Spleen (tissue), 11 donors: ENCODE data around the gene PDXK. TPM values are rescaled to one million over a fixed set of nuclear protein-coding genes. Genes with fewer than 3 reads are reported as not detected.

Experiments used
- DNase-seq: peaks from one replicate; pipeline ENCODE4 v3.0.0-alpha.2; 2020
- H3K27ac ChIP-seq, 8 donors: fragments of 200-600 bp; sonication (generic) in 7 of 8; 1 replicate in 4 of 8; 2 replicates in 4 of 8; pipeline versions ENCODE4 v1.5.0 to v1.8.0; 2016 to 2021; ENCODE audit warnings: inconsistent platforms in 4 of 8, mild to moderate bottlenecking in 4 of 8, moderate library complexity in 1 of 8
- H3K27me3 ChIP-seq, 7 donors: fragments of 200-600 bp; sonication (generic) in 6 of 7; replicated peaks in 1 of 7; 1 replicate in 4 of 7; 2 replicates in 3 of 7; pipeline versions ENCODE4 v1.5.0 to v1.8.0; 2016 to 2021; ENCODE audit warnings: inconsistent platforms in 3 of 7, mild to moderate bottlenecking in 1 of 7
- H3K36me3 ChIP-seq, 6 donors: fragments of 200-600 bp; sonication (generic) in 5 of 6; 1 replicate in 4 of 6; 2 replicates in 2 of 6; pipeline versions ENCODE4 v1.5.0 to v1.8.0; 2016 to 2021; ENCODE audit warnings: inconsistent platforms in 2 of 6
- H3K4me1 ChIP-seq, 6 donors: fragments of 200-600 bp; sonication (generic) in 5 of 6; 1 replicate in 3 of 6; 2 replicates in 3 of 6; pipeline versions ENCODE4 v1.5.0 to v1.8.0; 2016 to 2021; ENCODE audit warnings: inconsistent platforms in 3 of 6
- H3K4me3 ChIP-seq, 8 donors: fragments of 200-600 bp; sonication (generic) in 7 of 8; 1 replicate in 4 of 8; 2 replicates in 4 of 8; pipeline versions ENCODE4 v1.5.0 to v1.8.0; 2016 to 2021; ENCODE audit warnings: inconsistent platforms in 4 of 8, mild to moderate bottlenecking in 4 of 8, moderate library complexity in 2 of 8
- H3K9me3 ChIP-seq, 8 donors: fragments of 200-600 bp; sonication (generic) in 7 of 8; 1 replicate in 4 of 8; 2 replicates in 4 of 8; pipeline versions ENCODE4 v1.5.0 to v1.8.0; 2016 to 2021; ENCODE audit warnings: inconsistent platforms in 4 of 8
- CTCF ChIP-seq, 11 experiments: fragments of 200-600 bp in 7 of 11; fragments of 450-650 bp in 4 of 11; sonication (generic) in 4 of 11; IDR thresholded peaks in 8 of 11; conservative IDR thresholded peaks in 3 of 11; 1 replicate in 7 of 11; 2 replicates in 4 of 11; pipeline versions ENCODE4 v1.4.0 to v1.8.0; 2016 to 2021; ENCODE audit warnings: antibody characterized with exemption in 11 of 11, inconsistent platforms in 4 of 11, mild to moderate bottlenecking in 1 of 11
- POLR2A ChIP-seq, 3 donors: fragments of 450-650 bp; IDR thresholded peaks; one replicate each; pipeline ENCODE4 v1.5.1; 2017; ENCODE audit warnings: antibody characterized with exemption in 3 of 3, mild to moderate bottlenecking in 1 of 3
- POLR2AphosphoS5 ChIP-seq, 3 donors: sonication (generic); formaldehyde crosslinking; IDR thresholded peaks; one replicate each; pipeline ENCODE4 v1.5.1; 2017; ENCODE audit warnings: antibody characterized with exemption in 3 of 3
- WGBS, 5 donors: extraction: QIAGEN DNeasy Blood & Tissue Kit in 3 of 5; methylation state at CpG; one replicate each; pipeline versions ENCODE4 v1.1.5 to v1.1.7; 2013 to 2018; 5-methylcytosine and 5-hydroxymethylcytosine counted together
- intact Hi-C: fragments of 100-400 bp; cut with DNase I; formaldehyde crosslinking; loops from one replicate; pipeline ENCODE4 v1.15.0; 2023; ENCODE audit warnings: low total_unique reads
- polyA plus RNA-seq, 3 donors: library from polyadenylated mRNA; stranded (reverse); fragments of 200-250 nt; gene quantifications; one replicate each; pipeline ENCODE4 v1.2.1, GENCODE V29; 2013
- total RNA-seq, 7 donors: library from RNA; depleted of rRNA in 3 of 7; stranded (reverse); fragments of >200 nt in 3 of 7; fragmentation: NEBNext Ultra II Directional in 4 of 7; extraction: Animal tissue kit (Norgen Biotek cat#: 25700) in 4 of 7; gene quantifications; one replicate each; pipeline versions ENCODE4 v1.1.0 to v1.2.1, GENCODE V29; 2016 to 2021
- donor health status: healthy with polysubstance abuse.
- donor health status: DM: no; HTN: no; CAD: no; lungs with moderate emphysema.
- donor health status: DM: no; HTN: no; CAD: no.
- donor health status: Bipolar disorder and iron deficiency.
- donor health status: healthy.
- donor health status: DM: no; HTN: no; CAD: no.
- donor health status: DM: yes; HTN: yes; CAD: no.

PDXK gene
- total and polyA plus RNA-seq, 10 donors = 17.9 to 82.9 (median 51.0) TPM

- Histone ChIP-seq H3K4me1 (peaks cover 3 to 24% (median 10%) of the 10 kb centered on the region in 6 donors), H3K27ac (no peak overlapping the region), H3K9me3 (no peaks in the 10 kb centered on the region), H3K27me3 (no peaks in the 10 kb centered on the region), H3K4me3 (no peak overlapping the region), H3K36me3 (no peaks in the 10 kb centered on the region)
- no peak for DNase-seq
- TF ChIP-seq POLR2A (IDR thresholded peaks at IDR 0.05) (no peak), POLR2AphosphoS5 (IDR thresholded peaks at IDR 0.05) (no peak), CTCF (IDR thresholded peaks at IDR 0.05 in 8 of 11, conservative IDR thresholded peaks at IDR 0.05 in 3 of 11) (no peak)
- WGBS, 5 donors = 58 to 70% (median 62%) methylated on average over 3 of the region's 3 CpGs
- intact Hi-C loops = no loop called here
Measured at GRCh38 chr21:43785134-43785533, 66.2 kb downstream of the PDXK start.

GRCh38 chr21:43786300-43786806 is 67.4 kb downstream of the PDXK start:
- intact Hi-C loops = no loop called here
- no peak for DNase-seq
- whole genome bisulfite sequencing, 5 donors = 86 to 93% (median 90%) methylated on average over 16 to 18 of the region's 18 CpGs
- no peak overlapping the region for H3K27ac ChIP-seq
- TF ChIP-seq POLR2A (IDR thresholded peaks at IDR 0.05) = no peak
- no peak for TF ChIP-seq POLR2AphosphoS5 (IDR thresholded peaks at IDR 0.05)
- TF ChIP-seq CTCF (IDR thresholded peaks at IDR 0.05 in 8 of 11, conservative IDR thresholded peaks at IDR 0.05 in 3 of 11) = no peak
- no peak overlapping the region for H3K4me3 ChIP-seq
- H3K4me1 ChIP-seq = peaks cover 14 to 37% (median 22%) of the 10 kb centered on the region in 6 donors
- no peaks in the 10 kb centered on the region for H3K9me3 ChIP-seq
- no peaks in the 10 kb centered on the region for H3K27me3 ChIP-seq
- peaks cover 0 to 3% (median under 1%) of the 10 kb centered on the region in 6 donors for H3K36me3 ChIP-seq

GRCh38 chr21:43786807-43787440 is 68.0 kb downstream of the PDXK start:
- Histone ChIP-seq H3K4me3 (no peak overlapping the region), H3K36me3 (peaks cover 0 to 9% (median 6%) of the 10 kb centered on the region in 6 donors), H3K27me3 (no peaks in the 10 kb centered on the region), H3K9me3 (no peaks in the 10 kb centered on the region), H3K27ac (no peak overlapping the region), H3K4me1 (peaks cover 14 to 42% (median 24%) of the 10 kb centered on the region in 6 donors)
- TF ChIP-seq POLR2AphosphoS5 (IDR thresholded peaks at IDR 0.05) (no peak), CTCF (IDR thresholded peaks at IDR 0.05 in 8 of 11, conservative IDR thresholded peaks at IDR 0.05 in 3 of 11) (no peak), POLR2A (IDR thresholded peaks at IDR 0.05) (no peak)
- WGBS, 5 donors = 91 to 97% (median 94%) methylated on average over 22 to 38 of the region's 38 CpGs
- intact Hi-C loops = no loop called here
- DNase-seq = peak; percentile 73

- Histone ChIP-seq H3K27ac (peak within 1 kb of the TSS; percentile 86 to 94 (median 90)), H3K4me1 (peaks cover 14 to 44% (median 24%) of the 10 kb centered on the region in 6 donors), H3K27me3 (no peaks in the 10 kb centered on the region), H3K36me3 (peaks cover 0 to 34% (median 31%) of the 10 kb centered on the region in 6 donors), H3K4me3 (peak within 1 kb of the TSS; percentile 79 to 98 (median 96)), H3K9me3 (no peaks in the 10 kb centered on the region)
- peak; percentile 92 to 97 (median 94) for TF ChIP-seq POLR2AphosphoS5 (IDR thresholded peaks at IDR 0.05)
- peak in 2 of 3 donors; percentile 82 to 87 for TF ChIP-seq POLR2A (IDR thresholded peaks at IDR 0.05)
- peak; percentile 97 to 100 (median 100) for TF ChIP-seq CTCF (IDR thresholded peaks at IDR 0.05 in 8 of 11, conservative IDR thresholded peaks at IDR 0.05 in 3 of 11)
- DNase-seq = peak; percentile 98
- WGBS, 5 donors = 0% methylated on average over 26 to 83 of the region's 83 CpGs
- intact Hi-C loops = no loop called here
Measured at GRCh38 chr21:43789276-43790009, 70.5 kb downstream of the PDXK start, which contains the start of gene RRP1. Gene RRP1, plus strand, starts transcription at chr21:43789577. Its CDS starts 53 bp downstream, at chr21:43789630.
